SK-N-SH (cell line): Measurements from ENCODE around the gene NR2F6. TPM values are rescaled to one million over a fixed set of nuclear protein-coding genes. Genes with fewer than 3 reads are reported as not detected.

Experiments used
- CTCF ChIA-PET: fragments of 300-600, 350-600 bp; formaldehyde crosslinking; extraction: SDS; loops from one replicate; lab custom pipeline; 2021; lab: Yijun Ruan, JAX
- POLR2A ChIA-PET: fragments of 350-600 bp; sonication (Branson Sonifier 250); formaldehyde crosslinking; extraction: SDS; loops from one replicate; lab custom pipeline; 2020; ENCODE audit warnings: antibody characterized with exemption, inconsistent platforms; lab: Yijun Ruan, JAX
- DNase-seq: peaks from one replicate; pipeline ENCODE4 v3.0.0; 2012
- H2AFZ ChIP-seq: fragments of 200-600 bp; sonication (generic); 2 replicates; pipeline ENCODE4 v1.8.1; 2016; ENCODE audit warnings: antibody characterized with exemption, mild to moderate bottlenecking, low read depth
- H3F3A ChIP-seq: fragments of 200-600 bp; sonication (generic); replicated peaks from 2 replicates; pipeline ENCODE3; 2016; ENCODE audit warnings: antibody characterized with exemption, mild to moderate bottlenecking; ENCODE audit not compliant: insufficient read depth
- H3K27ac ChIP-seq, 2 experiments: fragments of 200-500 bp in 1 of 2; fragments of 200-600 bp in 1 of 2; sonication (Bioruptor generic) in 1 of 2; sonication (generic), shearing (Covaris generic) in 1 of 2; 2 replicates each; pipeline versions ENCODE4 v1.5.1 to v1.6.1; 2014 to 2016; ENCODE audit warnings: low read depth in 2 of 2, inconsistent platforms in 1 of 2, low read length in 1 of 2, mild to moderate bottlenecking in 1 of 2, mixed read lengths in 1 of 2
- H3K27me3 ChIP-seq: fragments of 200-600 bp; sonication (generic), shearing (Covaris generic); 2 replicates; pipeline ENCODE4 v1.6.1; 2016; ENCODE audit warnings: mixed run types; ENCODE audit not compliant: insufficient read depth
- H3K36me3 ChIP-seq, 2 experiments: fragments of 200-500 bp in 1 of 2; fragments of 200-600 bp in 1 of 2; sonication (Bioruptor generic) in 1 of 2; sonication (generic) in 1 of 2; replicated peaks in 1 of 2; 2 replicates each; pipeline versions ENCODE3 to v1.5.1; 2014 to 2016; ENCODE audit warnings: low read length in 1 of 2, mild to moderate bottlenecking in 1 of 2; ENCODE audit not compliant: insufficient read depth in 2 of 2, control insufficient read depth in 1 of 2
- H3K4me1 ChIP-seq, 2 experiments: fragments of 200-500 bp in 1 of 2; fragments of 200-600 bp in 1 of 2; sonication (Bioruptor generic) in 1 of 2; sonication (generic), shearing (Covaris generic) in 1 of 2; 2 replicates each; pipeline versions ENCODE4 v1.5.1 to v1.6.1; 2014 to 2016; ENCODE audit warnings: low read depth in 1 of 2, low read length in 1 of 2, mixed run types in 1 of 2; ENCODE audit not compliant: insufficient read depth in 2 of 2, control insufficient read depth in 1 of 2
- H3K4me2 ChIP-seq: fragments of 200-600 bp; sonication (generic), shearing (Covaris generic); 2 replicates; pipeline ENCODE4 v1.6.1; 2017; ENCODE audit warnings: mixed run types
- H3K4me3 ChIP-seq, 2 experiments: fragments of 200-500 bp in 1 of 2; fragments of 200-600 bp in 1 of 2; sonication (Bioruptor generic) in 1 of 2; sonication (generic), shearing (Covaris generic) in 1 of 2; 2 replicates each; pipeline versions ENCODE4 v1.5.1 to v1.8.1; 2014 to 2016; ENCODE audit warnings: low read depth in 2 of 2, inconsistent platforms in 1 of 2, low read length in 1 of 2, mild to moderate bottlenecking in 1 of 2, mixed read lengths in 1 of 2, moderate library complexity in 1 of 2
- H3K79me2 ChIP-seq: fragments of 200-600 bp; sonication (generic); 2 replicates; pipeline ENCODE4 v1.8.1; 2017; ENCODE audit warnings: mild to moderate bottlenecking; ENCODE audit not compliant: insufficient read depth
- H3K9ac ChIP-seq: fragments of 200-600 bp; sonication (generic); 2 replicates; pipeline ENCODE4 v1.6.1; 2017; ENCODE audit warnings: mixed run types
- H3K9me2 ChIP-seq: fragments of 200-600 bp; sonication (generic); 2 replicates; pipeline ENCODE4 v1.6.1; 2017; ENCODE audit warnings: mixed run types
- H3K9me3 ChIP-seq: fragments of 200-600 bp; sonication (generic); 2 replicates; pipeline ENCODE4 v1.6.1; 2017; ENCODE audit warnings: mixed run types, mild to moderate bottlenecking, moderate library complexity
- H4K20me1 ChIP-seq: fragments of 200-600 bp; sonication (generic); 2 replicates; pipeline ENCODE4 v1.6.1; 2017; ENCODE audit warnings: mild to moderate bottlenecking, mixed run types; ENCODE audit not compliant: insufficient read depth
- CHD2 ChIP-seq: fragments of 150-350 bp; IDR thresholded peaks from 2 replicates; pipeline ENCODE4 v1.6.1; 2018; ENCODE audit warnings: low read length; ENCODE audit not compliant: partially characterized antibody
- CTCF ChIP-seq: fragments of 200-600 bp; sonication (generic); IDR thresholded peaks from 2 replicates; pipeline ENCODE4 v1.6.1; 2017; ENCODE audit warnings: antibody characterized with exemption, mild to moderate bottlenecking, moderate library complexity
- EP300 ChIP-seq, 2 experiments: IDR thresholded peaks; 2 replicates each; pipeline versions ENCODE4 v1.4.0 to v1.6.1; 2012; ENCODE audit warnings: borderline replicate concordance in 1 of 2, low read depth in 1 of 2, low read length in 1 of 2
- FOSL2 ChIP-seq: IDR thresholded peaks from 2 replicates; pipeline ENCODE4 v1.4.0; 2012; ENCODE audit warnings: low read depth, mild to moderate bottlenecking, moderate library complexity, borderline replicate concordance
- GABPA ChIP-seq: IDR thresholded peaks from 2 replicates; pipeline ENCODE4 v1.4.0; 2012; ENCODE audit warnings: low read depth, mild to moderate bottlenecking
- GATA2 ChIP-seq: sonication (generic); formaldehyde crosslinking; IDR thresholded peaks from 2 replicates; pipeline ENCODE4 v1.5.0; 2020; ENCODE audit warnings: mild to moderate bottlenecking, missing genetic modification reagents
- MEF2A ChIP-seq: IDR thresholded peaks from 2 replicates; pipeline ENCODE4 v1.4.0; 2012; ENCODE audit warnings: low read depth, borderline replicate concordance
- PBX3 ChIP-seq: IDR thresholded peaks from 2 replicates; pipeline ENCODE4; 2012
- RAD21 ChIP-seq: IDR thresholded peaks from 2 replicates; pipeline ENCODE4 v1.6.1; 2012; ENCODE audit warnings: mild to moderate bottlenecking, low read length
- RCOR1 ChIP-seq: fragments of 150-350 bp; IDR thresholded peaks from 2 replicates; pipeline ENCODE4 v1.6.1; 2017; ENCODE audit warnings: antibody characterized with exemption, low read length
- SIN3A ChIP-seq: IDR thresholded peaks from 2 replicates; pipeline ENCODE4 v1.6.1; 2012; ENCODE audit warnings: low read depth, mild to moderate bottlenecking, low read length, moderate library complexity, borderline replicate concordance
- SMC3 ChIP-seq: IDR thresholded peaks from 2 replicates; pipeline ENCODE4 v1.6.1; 2012; ENCODE audit warnings: low read depth, low read length, improper control_type of control experiment
- TCF12 ChIP-seq: IDR thresholded peaks from 2 replicates; pipeline ENCODE4 v1.4.0; 2012
- TEAD4 ChIP-seq: IDR thresholded peaks from 2 replicates; pipeline ENCODE4 v1.4.0; 2012; ENCODE audit warnings: mild to moderate bottlenecking, borderline replicate concordance; ENCODE audit not compliant: insufficient read depth
- USF1 ChIP-seq: IDR thresholded peaks from 2 replicates; pipeline ENCODE4 v1.4.0; 2012; ENCODE audit warnings: low read depth, borderline replicate concordance
- WGBS: methylation state at CpG from one replicate; pipeline ENCODE4 v1.1.6; 2017; ENCODE audit warnings: low lambda C conversion rate; 5-methylcytosine and 5-hydroxymethylcytosine counted together
- polyA plus RNA-seq, 3 experiments: library from polyadenylated mRNA; depleted of rRNA; stranded (reverse); fragments of >200 nt; gene quantifications; 2 replicates each; pipeline ENCODE4 v1.2.3, GENCODE V29; 2012
- TF ChIP-seq, protein P1 (sequence below): IDR thresholded peaks from 2 replicates; pipeline ENCODE4 v1.4.0; 2012; ENCODE audit warnings: low read depth, borderline replicate concordance
- TF ChIP-seq, protein P2 (sequence below): fragments of 150-350 bp; IDR thresholded peaks from 2 replicates; pipeline ENCODE4 v1.6.1; 2017; ENCODE audit warnings: antibody characterized with exemption, low read length, low read depth, borderline replicate concordance

NR2F6 gene
- polyA plus RNA-seq, 1 of the 3 experiments (the other 2 are of a cell fraction) = 37.3 TPM

DNA sequence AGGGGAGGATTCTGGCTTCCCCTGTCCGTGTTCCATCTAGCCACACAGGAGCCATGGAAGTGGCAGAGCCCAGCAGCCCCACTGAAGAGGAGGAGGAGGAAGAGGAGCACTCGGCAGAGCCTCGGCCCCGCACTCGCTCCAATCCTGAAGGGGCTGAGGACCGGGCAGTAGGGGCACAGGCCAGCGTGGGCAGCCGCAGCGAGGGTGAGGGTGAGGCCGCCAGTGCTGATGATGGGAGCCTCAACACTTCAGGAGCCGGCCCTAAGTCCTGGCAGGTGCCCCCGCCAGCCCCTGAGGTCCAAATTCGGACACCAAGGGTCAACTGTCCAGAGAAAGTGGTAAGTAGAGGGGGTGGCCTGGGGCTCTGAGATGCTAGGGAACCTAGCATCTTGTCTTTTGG, 23.0 kb upstream of the NR2F6 start:
- no peaks in the 10 kb centered on the region for H3K9me2 ChIP-seq
- peak overlapping the region in 1 of 2 experiments; percentile 98; a peak in 1 of 4 replicates for H3K4me3 ChIP-seq
- no peaks in the 10 kb centered on the region for H4K20me1 ChIP-seq
- peaks cover 31% of the 10 kb centered on the region; the same call in 1 of the 2 replicates for H3K79me2 ChIP-seq
- peak overlapping the region; percentile 97; the same call in 1 of the 2 replicates for H3K4me2 ChIP-seq
- no peaks in the 10 kb centered on the region for H3K9me3 ChIP-seq
- ChIA-PET CTCF (interaction anchor here (1.1 kb wide), 1 partner anchor 13 kb away, joined by 4 read pairs; no protein-coding TSS in a partner anchor), POLR2A (no interaction called here)
- DNase-seq = no peak
- H3K36me3 ChIP-seq = peaks cover 8 to 12% of the 10 kb centered on the region in 2 experiments
- no peak overlapping the region for H2AFZ ChIP-seq
- H3F3A ChIP-seq = peaks cover 11% of the 10 kb centered on the region
- no peaks in the 10 kb centered on the region for H3K27me3 ChIP-seq
- H3K27ac ChIP-seq = peak overlapping the region in 1 of 2 experiments; percentile 77; a peak in 2 of 4 replicates
- no peak for TF ChIP-seq SMC3
- TF ChIP-seq PBX3 = no peak
- TF ChIP-seq, protein P1, sequence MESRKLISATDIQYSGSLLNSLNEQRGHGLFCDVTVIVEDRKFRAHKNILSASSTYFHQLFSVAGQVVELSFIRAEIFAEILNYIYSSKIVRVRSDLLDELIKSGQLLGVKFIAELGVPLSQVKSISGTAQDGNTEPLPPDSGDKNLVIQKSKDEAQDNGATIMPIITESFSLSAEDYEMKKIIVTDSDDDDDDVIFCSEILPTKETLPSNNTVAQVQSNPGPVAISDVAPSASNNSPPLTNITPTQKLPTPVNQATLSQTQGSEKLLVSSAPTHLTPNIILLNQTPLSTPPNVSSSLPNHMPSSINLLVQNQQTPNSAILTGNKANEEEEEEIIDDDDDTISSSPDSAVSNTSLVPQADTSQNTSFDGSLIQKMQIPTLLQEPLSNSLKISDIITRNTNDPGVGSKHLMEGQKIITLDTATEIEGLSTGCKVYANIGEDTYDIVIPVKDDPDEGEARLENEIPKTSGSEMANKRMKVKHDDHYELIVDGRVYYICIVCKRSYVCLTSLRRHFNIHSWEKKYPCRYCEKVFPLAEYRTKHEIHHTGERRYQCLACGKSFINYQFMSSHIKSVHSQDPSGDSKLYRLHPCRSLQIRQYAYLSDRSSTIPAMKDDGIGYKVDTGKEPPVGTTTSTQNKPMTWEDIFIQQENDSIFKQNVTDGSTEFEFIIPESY = no peak
- TF ChIP-seq GATA2 (CRISPR knock-in tag) = no peak
- no peak for TF ChIP-seq RCOR1
- peaks cover 0 to 6% of the 10 kb centered on the region in 2 experiments; a peak in 1 of 4 replicates for H3K4me1 ChIP-seq
- 84% methylated on average over 13 of the region's 13 CpGs for WGBS
- peak overlapping the region; percentile 83; the same call in 1 of the 2 replicates for H3K9ac ChIP-seq

DNA sequence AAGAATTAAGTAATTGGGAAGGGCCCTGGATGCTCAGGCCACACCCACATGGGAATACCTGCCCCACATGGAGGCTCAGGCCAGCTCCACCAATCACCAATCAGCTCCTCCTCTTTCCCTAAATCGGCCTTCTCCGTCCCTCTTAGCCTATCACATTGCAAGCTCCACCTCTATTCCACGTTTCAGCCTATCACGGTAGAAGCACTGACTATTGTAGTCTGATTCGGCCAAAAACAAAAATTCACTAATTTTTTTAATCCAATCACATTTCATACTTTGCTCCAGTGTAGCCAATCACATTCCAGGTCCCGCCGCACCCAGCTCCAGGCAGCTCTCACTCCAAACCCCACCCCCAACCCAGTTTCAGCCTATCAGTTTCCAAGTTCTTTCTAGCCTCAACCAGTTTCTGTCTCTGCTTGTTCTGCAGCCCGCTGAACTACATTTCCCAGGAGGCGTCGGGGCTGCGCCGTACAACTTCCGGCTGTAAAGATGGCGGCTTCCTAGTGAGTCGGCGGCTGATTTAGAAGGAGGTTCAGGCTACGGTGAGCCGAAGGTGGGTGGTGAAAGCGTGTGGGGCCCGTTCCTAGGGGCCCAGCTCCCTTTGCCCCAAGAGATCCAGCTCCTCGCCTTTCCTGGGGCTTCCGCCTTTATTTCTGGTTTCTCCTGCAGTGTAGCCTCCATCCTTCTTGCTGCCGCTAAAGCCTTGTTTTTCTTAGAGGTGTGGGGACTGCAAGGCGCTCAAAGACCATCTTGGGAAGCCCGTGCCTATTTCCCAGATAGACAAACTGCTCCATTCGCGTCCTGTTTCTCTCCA, 21.5 kb upstream of the NR2F6 start, which contains the start of gene BABAM1:
Gene BABAM1 (plus strand): TSS at position 469 of the 814 bp plus-strand sequence. CDS start 1,364 bp downstream, outside the sequence.
- H3K9me3 ChIP-seq = no peaks in the 10 kb centered on the region
- H3K79me2 ChIP-seq = peaks cover 31% of the 10 kb centered on the region; the same call in 1 of the 2 replicates
- no peaks in the 10 kb centered on the region for H3K27me3 ChIP-seq
- peak; percentile 96 for DNase-seq
- peak within 1 kb of the TSS; percentile 97 for H3K4me2 ChIP-seq
- peak within 1 kb of the TSS; percentile 83 for H3K9ac ChIP-seq
- 0% methylated on average over 25 of the region's 27 CpGs for WGBS
- H3K4me3 ChIP-seq = peak within 1 kb of the TSS; percentile 84 to 98
- no peaks in the 10 kb centered on the region for H3K9me2 ChIP-seq
- peaks cover 0 to 6% of the 10 kb centered on the region in 2 experiments; a peak in 1 of 4 replicates for H3K4me1 ChIP-seq
- H3K27ac ChIP-seq = peak within 1 kb of the TSS; percentile 76 to 77
- H2AFZ ChIP-seq = peak within 1 kb of the TSS; percentile 85
- peaks cover 7 to 9% of the 10 kb centered on the region in 2 experiments for H3K36me3 ChIP-seq
- H3F3A ChIP-seq = peaks cover 11% of the 10 kb centered on the region
- POLR2A ChIA-PET = interaction anchor here (0.6 to 2.2 kb wide), 8 partner anchors 12 to 52 kb away, joined by 3 to 14 read pairs (median 4); partner anchors contain the start of genes ANKLE1, OCEL1 and USE1
- no peaks in the 10 kb centered on the region for H4K20me1 ChIP-seq
- CTCF ChIA-PET = interaction anchor here (1.1 to 1.4 kb wide), 2 partner anchors 13 to 61 kb away, joined by 4 to 5 read pairs; no protein-coding TSS in a partner anchor
- TF ChIP-seq FOSL2 (no peak), CHD2 (peak; percentile 86), GABPA (peak; percentile 94), EP300 (IDR thresholded peaks at IDR 0.05; ENCODE audit: borderline replicate concordance in 1 of 2, low read depth in 1 of 2, low read length in 1 of 2) (no peak), TEAD4 (no peak), MEF2A (no peak), RAD21 (no peak), TCF12 (peak; percentile 8; the same call in 1 of the 2 replicates), USF1 (no peak), CTCF (no peak), SIN3A (peak; percentile 74)
- TF ChIP-seq, protein P2, sequence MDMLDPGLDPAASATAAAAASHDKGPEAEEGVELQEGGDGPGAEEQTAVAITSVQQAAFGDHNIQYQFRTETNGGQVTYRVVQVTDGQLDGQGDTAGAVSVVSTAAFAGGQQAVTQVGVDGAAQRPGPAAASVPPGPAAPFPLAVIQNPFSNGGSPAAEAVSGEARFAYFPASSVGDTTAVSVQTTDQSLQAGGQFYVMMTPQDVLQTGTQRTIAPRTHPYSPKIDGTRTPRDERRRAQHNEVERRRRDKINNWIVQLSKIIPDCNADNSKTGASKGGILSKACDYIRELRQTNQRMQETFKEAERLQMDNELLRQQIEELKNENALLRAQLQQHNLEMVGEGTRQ = no peak
